A673 (cell line): ENCODE measurements around the gene IL10RA. TPM values are rescaled to one million over a fixed set of nuclear protein-coding genes. Genes with fewer than 3 reads are reported as not detected.

Experiments used
- BruUV-seq: library from RNA; stranded (reverse); fragments of 400-500 nt; replicated peaks from 2 replicates; lab custom pipeline; 2021; lab: Mats Ljungman, UMichigan
- CTCF ChIA-PET: fragments of 300-600 bp; sonication (Branson Sonifier 250); formaldehyde crosslinking; loops from one replicate; lab custom pipeline; 2022; ENCODE audit warnings: antibody characterized with exemption; lab: Charles Lee
- POLR2A ChIA-PET: fragments of 300-600 bp; sonication (Branson Sonifier 250); formaldehyde crosslinking; loops from one replicate; lab custom pipeline; 2022; ENCODE audit warnings: antibody characterized with exemption; ENCODE audit not compliant: low non-redundant PET; lab: Charles Lee
- DNase-seq: peaks from one replicate; pipeline ENCODE4 v3.0.0-alpha.2; 2015; ENCODE audit warnings: low spot score
- H3K27ac ChIP-seq: fragments of 200-600 bp; sonication (generic); 2 replicates; pipeline ENCODE4 v1.5.1; 2016; ENCODE audit warnings: mixed run types, low read depth, mild to moderate bottlenecking, mixed read lengths, antibody characterized with exemption, low read length; ENCODE audit not compliant: poor library complexity, severe bottlenecking
- H3K27me3 ChIP-seq: fragments of 200-600 bp; sonication (generic); replicated peaks from 2 replicates; pipeline ENCODE4 v1.6.1; 2017; ENCODE audit warnings: mixed run types, low read depth, mild to moderate bottlenecking, mixed read lengths, antibody characterized with exemption, low read length; ENCODE audit not compliant: insufficient read depth, poor library complexity
- H3K36me3 ChIP-seq: fragments of 200-600 bp; sonication (generic); 2 replicates; pipeline ENCODE4 v1.6.1; 2016; ENCODE audit warnings: mixed run types, mild to moderate bottlenecking, mixed read lengths, antibody characterized with exemption, low read length; ENCODE audit not compliant: insufficient read depth, poor library complexity, severe bottlenecking
- H3K4me1 ChIP-seq: fragments of 200-600 bp; sonication (generic); 2 replicates; pipeline ENCODE4 v1.6.1; 2017; ENCODE audit warnings: mixed run types, mild to moderate bottlenecking, mixed read lengths, antibody characterized with exemption, low read length; ENCODE audit not compliant: insufficient read depth, poor library complexity, severe bottlenecking
- H3K4me3 ChIP-seq: fragments of 200-600 bp; sonication (generic); 2 replicates; pipeline ENCODE4 v1.5.1; 2016; ENCODE audit warnings: low read depth, mixed run types, mild to moderate bottlenecking, mixed read lengths, low read length; ENCODE audit not compliant: poor library complexity, severe bottlenecking
- H3K9me3 ChIP-seq: fragments of 200-600 bp; sonication (generic); 2 replicates; pipeline ENCODE4 v1.6.1; 2016; ENCODE audit warnings: mixed run types, low read depth, mild to moderate bottlenecking, mixed read lengths, antibody characterized with exemption, low read length; ENCODE audit not compliant: poor library complexity, severe bottlenecking
- CTCF ChIP-seq: fragments of 300-800, 200-600 bp; sonication (generic); conservative IDR thresholded peaks from 2 replicates; pipeline ENCODE4 v1.5.1; 2017; ENCODE audit warnings: low read depth, mild to moderate bottlenecking, antibody characterized with exemption, low read length, moderate library complexity, mixed read lengths
- EZH2 ChIP-seq: fragments of 200-600 bp; sonication (generic); IDR thresholded peaks from 2 replicates; pipeline ENCODE4 v1.6.1; 2017; ENCODE audit warnings: borderline replicate concordance, low read depth, mild to moderate bottlenecking, mixed read lengths, antibody characterized with exemption, low read length; ENCODE audit not compliant: poor library complexity, severe bottlenecking
- intact Hi-C: fragments of 100-400 bp; cut with micrococcal nuclease; formaldehyde crosslinking; loops from one replicate; pipeline ENCODE4 v1.10.0; 2022; ENCODE audit not compliant: unreplicated experiment
- total RNA-seq: library from RNA; stranded (reverse); gene quantifications from 2 replicates; pipeline ENCODE4 v1.2.3, GENCODE V29; 2021

Gene IL10RA
- total RNA-seq, 1 experiment from 2014 or later: not detected

- H3K9me3 ChIP-seq: no peaks in the 10 kb centered on the region
- H3K36me3 ChIP-seq: no peaks in the 10 kb centered on the region
- CTCF ChIA-PET: no interaction called here
- H3K4me3 ChIP-seq: no peak overlapping the region
- TF ChIP-seq CTCF: no peak
- no peak for TF ChIP-seq EZH2
- no peaks in the 10 kb centered on the region for H3K4me1 ChIP-seq
- no TSS peak for BruUV-seq
- intact Hi-C loops: no loop called here
- H3K27me3 ChIP-seq: peaks cover 15% of the 10 kb centered on the region
- DNase-seq: no peak
- POLR2A ChIA-PET: no interaction called here
- no peak overlapping the region for H3K27ac ChIP-seq
Measured at GRCh38 chr11:117961896-117962295, 24.3 kb upstream of the IL10RA start.

- ChIA-PET CTCF (no interaction called here), POLR2A (no interaction called here)
- no peak for TF ChIP-seq CTCF
- TF ChIP-seq EZH2: no peak
- BruUV-seq: no TSS peak
- Histone ChIP-seq H3K4me1 (no peaks in the 10 kb centered on the region), H3K9me3 (no peaks in the 10 kb centered on the region), H3K4me3 (no peak overlapping the region), H3K27me3 (peaks cover 15% of the 10 kb centered on the region), H3K36me3 (no peaks in the 10 kb centered on the region), H3K27ac (no peak overlapping the region)
- no peak for DNase-seq
- intact Hi-C loops: no loop called here
Measured at GRCh38 chr11:117962826-117963225, 23.4 kb upstream of the IL10RA start.

- H3K4me1 ChIP-seq: no peaks in the 10 kb centered on the region
- intact Hi-C loops: no loop called here
- BruUV-seq: no TSS peak
- no peaks in the 10 kb centered on the region for H3K27me3 ChIP-seq
- H3K36me3 ChIP-seq: no peaks in the 10 kb centered on the region
- H3K27ac ChIP-seq: no peak overlapping the region
- no peak overlapping the region for H3K4me3 ChIP-seq
- no peak for DNase-seq
- CTCF ChIA-PET: no interaction called here
- TF ChIP-seq CTCF: no peak
- no peak for TF ChIP-seq EZH2
- POLR2A ChIA-PET: no interaction called here
- no peaks in the 10 kb centered on the region for H3K9me3 ChIP-seq
Measured at GRCh38 chr11:117966908-117967307, 19.3 kb upstream of the IL10RA start.
